Epidermal melanocyte (primary cell): ENCODE results near the gene TM9SF1.
"Not testable (repeated sequence)": the region's sequence is repeated elsewhere in the genome, so short reads cannot be mapped to it uniquely, and the experiment has no call there.

ENCODE experiments used
- DNase-seq: peaks from one replicate; pipeline ENCODE4 v3.0.0; 2011; ENCODE audit warnings: low spot score; ENCODE audit not compliant: insufficient read length

TM9SF1 gene

DNA sequence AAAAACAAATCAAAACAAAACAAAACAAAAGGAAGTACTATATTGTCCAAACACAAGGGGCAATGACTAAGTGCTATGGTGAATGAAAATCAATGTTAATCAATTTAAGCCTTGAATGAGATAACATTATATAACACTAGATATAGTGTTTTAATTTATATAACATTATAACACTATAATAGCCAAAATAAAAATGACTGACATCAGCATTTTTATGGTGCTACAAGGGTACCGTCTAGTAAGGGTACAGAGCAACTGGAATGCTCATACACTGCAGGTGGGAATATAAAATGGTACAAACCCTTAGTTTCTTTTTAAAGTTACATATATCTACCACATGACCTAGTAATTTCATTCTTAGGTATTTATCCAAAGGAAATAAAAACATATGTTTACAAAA is 31.2 kb upstream of the TM9SF1 start:
- no peak for DNase-seq

DNA sequence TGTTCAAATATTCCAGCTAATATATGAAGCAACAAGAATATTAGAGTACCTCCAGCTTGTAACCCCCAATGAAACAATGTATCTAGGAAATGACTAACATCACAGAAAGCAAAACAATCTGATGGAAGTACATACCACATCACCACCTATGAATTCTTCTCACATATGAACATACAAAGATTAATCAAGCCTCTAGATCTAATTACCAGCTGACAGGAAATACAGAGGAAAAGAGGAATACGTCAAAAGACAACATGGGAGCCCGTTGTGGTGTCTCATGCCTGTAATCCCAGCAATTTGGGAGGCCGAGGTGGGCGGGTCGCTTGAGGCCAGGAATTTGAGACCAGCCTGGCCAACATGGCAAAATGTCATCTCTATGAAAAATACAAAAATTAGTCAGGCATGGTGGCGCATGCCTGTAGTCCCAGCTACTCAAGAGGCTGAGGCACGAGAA is 29.4 kb upstream of the TM9SF1 start:
- no peak for DNase-seq

DNA sequence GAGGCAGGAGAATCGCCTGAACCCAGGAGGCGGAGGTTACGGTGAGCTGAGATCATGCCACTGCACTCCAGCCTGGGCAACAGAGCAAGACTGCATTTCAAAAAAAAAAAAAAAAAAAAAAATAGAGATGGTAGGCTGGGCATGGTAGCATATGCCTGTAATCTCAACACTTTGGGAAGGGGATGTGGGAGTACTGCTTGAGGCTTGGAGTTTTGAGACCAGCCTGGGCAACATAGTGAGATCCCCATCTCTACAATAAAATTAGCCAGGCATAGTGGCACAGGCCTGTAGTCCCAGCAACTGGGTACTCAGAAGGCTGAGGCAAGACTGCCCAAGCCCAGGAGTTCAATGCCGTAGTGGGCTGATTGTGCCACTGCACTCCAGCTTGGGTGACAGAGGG is 27.7 kb upstream of the TM9SF1 start:
- DNase-seq: not testable (repeated sequence)

DNA sequence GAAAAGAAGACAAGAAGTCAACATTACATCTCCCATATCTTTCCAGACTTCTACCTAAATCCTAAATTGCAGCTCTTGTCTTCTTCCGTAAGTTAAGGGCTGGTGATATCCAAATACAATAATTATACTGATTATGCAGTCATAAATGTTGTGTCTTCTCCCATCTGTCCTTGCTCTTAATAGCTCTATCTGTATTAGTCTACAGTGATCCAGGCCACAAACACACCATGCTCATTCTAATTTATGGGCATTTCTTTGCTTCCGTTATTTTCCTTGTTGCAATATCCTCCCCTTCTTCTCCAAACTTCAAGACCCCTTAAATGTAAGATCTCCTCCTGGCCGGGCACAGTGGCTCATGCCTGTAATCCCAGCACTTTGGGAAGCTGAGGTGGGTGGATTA is 24.3 kb upstream of the TM9SF1 start:
- DNase-seq: no peak

DNA sequence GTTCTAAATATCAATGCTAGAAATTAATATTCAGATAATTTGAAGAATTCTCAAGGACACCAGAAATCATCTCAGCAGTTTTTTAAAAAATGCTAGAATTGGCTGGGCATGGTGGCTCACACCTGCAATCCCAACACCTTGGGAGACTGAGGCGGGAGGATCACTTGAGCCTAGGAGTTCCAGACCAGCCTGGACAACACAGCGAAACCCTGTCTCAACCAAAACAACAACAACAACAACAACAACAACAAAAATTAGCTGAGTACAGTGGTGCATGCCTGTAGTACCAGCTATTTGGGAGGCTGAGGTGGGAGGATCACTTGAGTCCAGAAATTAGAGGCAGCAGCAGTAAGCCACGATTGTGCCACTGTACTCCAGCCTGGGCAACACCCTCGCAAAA is 23.8 kb upstream of the TM9SF1 start:
- DNase-seq: no peak

DNA sequence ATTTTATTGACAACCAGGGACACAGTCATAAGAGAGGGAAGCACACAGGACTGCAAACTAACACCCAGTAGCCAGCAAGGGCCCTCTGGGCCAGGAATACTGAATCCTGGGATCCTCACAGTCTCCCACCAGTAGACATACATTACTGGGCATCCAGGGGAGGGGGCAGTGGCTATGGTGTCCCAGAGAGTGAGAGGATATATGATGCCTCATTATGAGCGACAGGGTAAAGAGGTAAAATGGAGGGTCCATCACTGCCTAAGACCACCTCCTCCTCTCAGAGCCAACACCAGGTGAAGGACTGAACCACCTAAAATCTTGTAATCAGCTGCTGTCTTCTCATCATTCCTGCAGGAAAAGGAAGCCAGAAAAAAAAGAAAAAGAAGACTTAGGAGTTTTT is 21.6 kb upstream of the TM9SF1 start:
- DNase-seq: not testable (repeated sequence)

DNA sequence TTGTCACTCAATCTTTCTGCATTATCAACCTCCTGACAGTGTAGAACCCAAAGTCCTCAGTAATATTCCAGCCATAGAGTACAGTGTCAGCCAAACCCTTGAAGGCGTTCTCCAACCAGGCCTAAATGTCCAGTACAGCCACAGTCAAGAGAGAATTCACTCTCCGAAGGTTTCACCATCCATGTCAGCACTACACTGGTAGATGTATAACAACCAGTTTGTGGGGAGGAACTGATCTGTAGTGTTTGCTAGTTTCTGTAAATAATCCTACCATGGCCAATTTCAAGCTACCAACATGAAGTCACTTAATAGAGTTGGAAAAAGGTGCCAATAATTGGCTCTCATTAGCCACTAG is 21.1 kb upstream of the TM9SF1 start:
- no peak for DNase-seq

DNA sequence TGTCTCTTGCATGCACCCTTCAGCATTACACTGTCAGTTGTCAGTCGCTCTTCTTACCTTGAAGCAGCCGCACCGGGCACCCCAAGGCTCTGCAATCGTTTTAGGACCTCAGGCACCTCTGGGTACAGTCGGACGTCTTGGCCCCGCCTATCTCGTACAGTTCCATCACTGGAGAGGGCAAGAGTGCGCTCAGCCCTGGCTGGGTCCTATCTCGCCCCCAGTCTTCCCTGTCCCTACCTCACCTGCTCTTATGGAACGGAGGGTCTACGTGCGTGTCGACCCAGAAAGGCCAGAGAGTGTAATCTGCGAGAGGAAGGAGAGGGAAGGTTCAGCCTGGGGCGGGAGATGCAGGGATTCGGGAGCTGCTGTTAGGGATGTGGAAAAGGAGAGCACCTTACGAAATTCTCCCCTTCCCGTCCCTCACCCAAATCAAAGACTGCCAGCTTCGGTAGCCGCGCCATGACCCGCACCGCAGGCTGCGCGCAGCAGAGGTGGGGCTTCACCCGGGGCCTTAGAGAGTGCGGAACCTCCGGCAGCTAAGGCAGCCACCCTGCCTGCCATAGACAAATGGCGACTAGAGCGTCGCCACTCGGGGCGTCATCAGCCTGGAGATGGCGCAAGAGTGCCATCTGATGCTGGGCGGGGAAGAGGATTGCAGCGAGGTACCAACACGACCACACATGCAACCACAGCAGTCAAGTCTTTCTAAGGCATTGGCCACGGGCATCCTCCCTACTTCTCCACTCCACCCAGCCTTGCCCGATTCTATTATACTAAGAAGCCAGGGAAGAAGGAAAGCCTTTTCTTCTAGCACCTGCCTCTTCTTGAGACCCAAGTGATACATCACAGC is 20.5 kb upstream of the TM9SF1 start, which contains the start of gene MDP1:
Gene MDP1 (minus strand): TSS at position 572 of the 850 bp plus-strand sequence. CDS start 111 bp downstream, at position 461.
- DNase-seq: peak; percentile 82

DNA sequence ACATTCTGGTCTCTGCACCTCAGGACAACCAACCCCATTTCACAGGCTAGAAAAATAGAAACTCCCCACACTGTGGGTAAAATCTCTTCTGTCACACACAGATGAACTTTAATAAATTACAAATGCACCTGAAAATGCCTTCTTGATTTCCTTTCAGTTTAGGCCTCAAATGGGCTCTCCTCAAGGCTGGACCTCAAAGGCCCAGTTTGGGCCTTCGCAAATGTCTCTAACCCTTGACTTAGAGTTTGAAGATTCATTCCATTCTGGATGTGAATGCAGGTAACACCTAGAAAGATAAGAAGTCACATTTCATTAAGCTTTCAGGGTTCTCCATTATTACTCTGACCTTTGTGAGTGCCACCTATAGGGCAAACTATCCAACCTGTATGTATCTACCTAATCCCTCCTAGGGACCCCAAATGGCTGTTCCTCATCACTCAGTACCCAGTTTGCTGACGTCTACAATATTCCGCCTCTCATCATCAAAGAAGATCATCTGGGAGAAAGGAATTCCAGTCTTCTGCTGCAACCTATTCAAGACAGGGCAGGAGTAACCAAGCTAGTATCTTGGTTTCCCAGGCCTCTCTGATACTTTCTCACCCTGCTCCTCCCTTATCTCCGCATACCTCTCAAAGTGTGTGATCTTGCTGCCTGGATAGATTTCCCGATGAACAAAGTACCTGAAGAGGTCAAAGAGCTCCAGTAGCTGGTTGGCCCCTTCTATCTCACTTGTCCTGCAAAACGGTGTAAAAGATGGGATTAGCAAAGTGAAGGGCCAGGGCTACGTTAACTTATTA is 18.8 kb upstream of the TM9SF1 start:
- no peak for DNase-seq

DNA sequence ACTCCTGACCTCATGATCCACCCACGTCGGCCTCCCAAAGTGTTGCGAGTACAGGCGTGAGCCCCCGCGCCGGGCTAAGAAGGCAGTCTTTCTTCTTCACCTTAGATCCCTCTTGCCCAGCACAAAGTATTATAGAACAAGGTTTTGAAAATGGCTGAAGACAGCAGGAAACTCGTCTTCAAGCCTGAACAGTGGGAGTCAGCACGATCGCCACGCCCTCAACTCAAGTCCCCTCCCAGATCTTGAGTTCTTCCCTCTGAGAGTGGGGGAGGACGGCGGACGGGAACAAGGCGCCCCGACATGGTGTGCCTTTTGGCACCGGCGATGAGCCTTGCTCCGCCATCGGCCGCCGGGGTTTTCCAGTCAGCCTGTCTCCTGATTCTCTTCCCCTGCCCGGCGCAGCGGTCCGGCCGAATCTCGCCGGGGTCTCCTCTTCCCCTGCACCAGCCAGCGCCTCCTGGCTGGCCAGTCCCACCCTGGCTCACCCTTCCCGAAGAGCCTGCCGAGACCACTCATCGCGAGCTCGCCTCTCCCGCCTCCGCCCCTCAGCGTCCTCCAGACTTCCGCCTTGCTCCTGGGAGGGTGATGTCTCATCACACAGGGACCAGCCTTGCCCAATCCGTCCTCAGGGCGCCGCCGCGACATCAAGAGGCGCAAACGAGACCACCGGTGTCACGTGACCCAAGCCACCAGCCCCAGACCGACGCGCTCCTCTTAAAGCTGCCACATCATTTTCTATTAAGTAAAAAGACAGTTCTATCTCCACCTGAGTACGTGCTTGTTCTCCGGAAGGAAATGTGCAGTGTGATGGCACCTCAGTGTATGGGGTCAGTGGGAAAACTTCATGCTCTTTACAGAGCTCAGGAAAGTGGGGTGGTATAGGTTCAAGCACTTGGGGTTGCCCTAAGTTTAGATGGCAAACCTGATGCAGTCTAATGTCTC is 18.0 kb upstream of the TM9SF1 start, which contains the start of gene CHMP4A:
Gene CHMP4A (minus strand): TSS at position 565 of the 942 bp plus-strand sequence. CDS start 49 bp downstream, at position 516.
- peak; percentile 95 for DNase-seq

DNA sequence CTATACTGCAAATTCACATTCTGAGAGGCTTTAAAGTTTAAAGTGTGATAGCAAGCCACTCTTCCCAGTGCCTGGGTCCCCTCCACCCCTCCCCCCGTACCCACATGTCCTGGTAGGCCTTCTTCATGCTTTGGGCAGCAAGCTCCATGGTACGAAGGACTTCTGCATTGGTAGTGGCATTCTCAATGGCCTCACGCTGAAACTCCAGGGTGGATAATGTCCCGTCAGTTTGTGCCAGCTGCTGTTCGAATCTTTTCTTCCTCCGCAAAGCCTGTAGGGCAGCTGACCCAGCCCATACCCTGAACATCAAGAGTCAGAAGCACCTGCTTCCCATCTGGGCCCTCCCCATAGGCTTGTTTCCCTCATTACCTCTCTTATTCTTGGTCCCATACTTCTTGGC is 16.1 kb upstream of the TM9SF1 start:
- DNase-seq: no peak

DNA sequence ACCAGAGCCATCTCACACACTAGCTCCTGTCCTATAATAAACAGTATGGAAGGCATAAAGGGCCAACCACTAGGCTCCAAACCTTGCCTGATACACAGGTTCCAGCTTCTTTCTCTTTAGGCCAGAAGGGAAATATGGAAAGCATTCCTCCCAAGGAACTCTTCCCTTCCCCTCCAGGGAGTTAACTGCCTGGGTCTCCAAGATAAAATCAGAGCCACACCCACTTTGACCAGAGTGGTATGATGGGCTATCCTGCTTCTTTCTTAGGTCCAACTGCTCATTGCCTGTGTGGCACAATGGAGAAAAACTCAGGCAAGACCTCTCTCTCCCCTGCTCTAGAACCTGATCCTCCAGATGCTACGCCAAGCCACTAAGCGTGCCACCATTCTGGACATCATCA is 12.4 kb upstream of the TM9SF1 start:
- DNase-seq: no peak

DNA sequence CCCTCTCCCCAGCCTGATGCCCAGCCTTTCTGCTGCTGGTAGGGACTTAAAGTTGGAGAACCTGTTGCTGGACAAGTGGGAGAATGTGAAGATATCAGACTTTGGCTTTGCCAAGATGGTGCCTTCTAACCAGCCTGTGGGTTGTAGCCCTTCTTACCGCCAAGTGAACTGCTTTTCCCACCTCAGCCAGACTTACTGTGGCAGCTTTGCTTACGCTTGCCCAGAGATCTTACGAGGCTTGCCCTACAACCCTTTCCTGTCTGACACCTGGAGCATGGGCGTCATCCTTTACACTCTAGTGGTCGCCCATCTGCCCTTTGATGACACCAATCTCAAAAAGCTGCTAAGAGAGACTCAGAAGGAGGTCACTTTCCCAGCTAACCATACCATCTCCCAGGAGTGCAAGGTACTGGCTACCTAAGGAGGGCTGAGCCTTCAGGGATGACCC is 11.9 kb upstream of the TM9SF1 start:
- DNase-seq: no peak

DNA sequence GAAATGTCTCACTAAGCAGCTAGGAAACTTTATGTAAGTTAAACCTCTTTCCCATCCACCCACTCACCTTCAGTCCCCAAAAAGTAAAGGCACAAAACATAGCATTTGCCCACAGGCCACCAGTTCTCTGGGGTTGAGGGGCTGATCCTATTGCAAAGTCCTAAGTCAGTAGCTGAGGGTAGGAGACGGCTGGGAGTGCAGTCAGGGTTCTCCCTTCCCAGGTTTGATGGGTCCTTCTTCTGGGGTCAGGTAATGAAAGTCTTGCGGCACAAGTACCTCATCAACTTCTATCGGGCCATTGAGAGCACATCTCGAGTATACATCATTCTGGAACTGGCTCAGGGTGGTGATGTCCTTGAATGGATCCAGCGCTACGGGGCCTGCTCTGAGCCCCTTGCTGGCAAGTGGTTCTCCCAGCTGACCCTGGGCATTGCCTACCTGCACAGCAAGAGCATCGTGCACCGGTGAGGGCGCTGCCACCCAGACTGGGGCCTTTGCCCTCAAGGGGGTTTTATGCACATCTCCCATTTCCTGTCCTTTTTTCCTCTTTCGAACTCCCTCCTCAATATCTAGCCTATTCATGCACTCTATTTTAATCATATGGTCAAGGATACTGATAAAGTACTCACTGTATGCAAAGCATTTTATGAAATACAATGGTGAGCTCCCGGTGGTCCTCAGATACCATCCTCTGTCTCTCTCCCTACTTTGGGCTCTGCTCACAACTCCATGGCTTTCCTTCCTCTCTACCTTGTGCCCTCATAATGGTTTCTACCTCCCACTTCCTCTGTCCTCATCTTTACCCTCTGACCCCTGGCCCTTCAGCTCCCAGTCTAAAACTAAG is 11.2 kb upstream of the TM9SF1 start:
- no peak for DNase-seq

DNA sequence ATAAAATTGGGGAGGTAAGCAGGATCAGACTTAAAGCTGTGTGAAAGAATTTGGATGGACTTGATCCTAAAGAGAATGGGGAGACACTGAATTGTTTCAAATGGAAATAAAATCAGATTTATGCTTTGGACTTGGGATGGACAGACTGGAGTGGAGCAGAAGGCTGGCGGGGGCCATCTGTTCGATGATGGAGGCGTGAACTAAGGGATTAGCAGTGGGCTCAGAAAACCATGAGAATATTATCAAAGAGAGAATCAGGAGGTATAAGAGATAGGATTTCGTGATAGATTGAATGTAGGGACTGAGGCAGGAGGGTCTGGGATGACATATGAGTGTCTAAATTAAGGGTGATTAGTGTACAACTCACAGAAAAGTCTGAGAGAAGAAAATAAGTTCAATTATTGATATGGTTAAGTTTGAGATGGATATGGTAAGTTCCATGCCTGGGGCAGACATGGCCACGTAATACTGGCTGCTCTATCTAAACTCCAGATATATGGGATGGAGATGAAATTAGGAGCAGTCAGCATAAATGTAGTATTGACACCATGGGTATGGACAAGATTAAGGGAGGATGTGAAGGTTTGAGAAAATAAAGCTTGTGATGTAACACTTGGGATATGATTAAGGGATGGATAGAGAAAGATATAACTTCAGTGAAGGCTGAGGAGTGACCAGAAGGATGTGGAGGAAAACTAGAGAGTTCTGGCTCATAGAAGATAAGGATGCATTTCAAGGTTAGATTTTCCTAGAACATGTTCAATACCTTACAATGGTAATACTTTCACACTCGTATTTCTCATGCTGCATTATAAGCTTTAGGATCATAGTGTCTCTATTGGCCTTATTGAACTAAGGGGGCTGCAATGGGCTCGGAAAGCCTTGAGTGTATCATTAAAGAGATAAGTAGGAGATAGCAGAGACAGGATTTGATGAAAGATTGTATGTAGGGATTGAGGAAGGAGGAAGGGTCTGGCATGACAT is 9.2 kb upstream of the TM9SF1 start:
- DNase-seq: no peak

DNA sequence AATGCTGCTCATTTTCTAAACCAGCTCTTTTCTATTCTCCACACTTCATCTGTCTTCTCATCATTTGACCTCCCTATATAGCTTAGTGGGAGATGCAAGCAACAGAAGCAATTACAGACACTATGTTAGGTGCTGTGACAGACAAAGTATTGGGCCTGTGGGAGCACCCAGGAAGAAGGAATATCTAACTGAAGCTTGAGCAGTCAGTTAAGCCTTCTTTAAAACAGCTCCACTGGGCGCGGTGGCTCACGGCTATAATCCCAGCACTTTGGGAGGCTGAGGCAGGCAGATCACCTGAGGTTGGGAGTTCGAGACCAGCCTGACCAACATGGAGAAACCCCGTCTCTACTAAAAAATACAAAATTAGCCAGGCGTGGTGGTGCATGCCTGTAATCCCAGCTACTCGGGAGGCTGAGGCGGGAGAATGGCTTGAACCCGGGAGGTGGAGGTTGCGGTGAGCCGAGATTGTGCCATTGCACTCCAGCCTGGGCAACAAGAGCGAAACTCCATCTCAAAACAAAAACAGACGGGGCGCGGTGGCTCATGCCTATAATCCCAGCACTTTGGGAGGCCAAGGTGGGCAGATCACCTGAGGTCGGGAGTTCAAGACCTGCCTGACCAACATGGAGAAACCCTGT is 8.1 kb upstream of the TM9SF1 start:
- DNase-seq: not testable (repeated sequence)

DNA sequence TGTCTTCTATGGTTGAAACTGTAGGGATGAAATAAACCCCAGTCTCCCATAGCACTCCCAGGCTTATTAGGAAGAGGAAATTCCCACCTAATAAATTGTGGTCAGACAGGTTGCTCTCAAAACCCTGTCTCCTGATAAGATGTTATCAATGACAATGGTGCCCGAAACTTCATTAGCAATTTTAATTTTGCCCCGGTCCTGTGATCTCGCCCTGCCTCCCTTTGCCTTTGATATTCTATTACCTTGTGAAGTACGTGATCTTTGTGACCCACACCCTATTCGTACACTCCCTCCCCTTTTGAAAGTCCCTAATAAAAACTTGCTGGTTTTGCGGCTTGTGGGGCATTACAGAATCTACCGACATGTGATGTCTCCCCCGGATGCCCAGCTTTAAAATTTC is 7.3 kb upstream of the TM9SF1 start:
- DNase-seq: not testable (repeated sequence)

DNA sequence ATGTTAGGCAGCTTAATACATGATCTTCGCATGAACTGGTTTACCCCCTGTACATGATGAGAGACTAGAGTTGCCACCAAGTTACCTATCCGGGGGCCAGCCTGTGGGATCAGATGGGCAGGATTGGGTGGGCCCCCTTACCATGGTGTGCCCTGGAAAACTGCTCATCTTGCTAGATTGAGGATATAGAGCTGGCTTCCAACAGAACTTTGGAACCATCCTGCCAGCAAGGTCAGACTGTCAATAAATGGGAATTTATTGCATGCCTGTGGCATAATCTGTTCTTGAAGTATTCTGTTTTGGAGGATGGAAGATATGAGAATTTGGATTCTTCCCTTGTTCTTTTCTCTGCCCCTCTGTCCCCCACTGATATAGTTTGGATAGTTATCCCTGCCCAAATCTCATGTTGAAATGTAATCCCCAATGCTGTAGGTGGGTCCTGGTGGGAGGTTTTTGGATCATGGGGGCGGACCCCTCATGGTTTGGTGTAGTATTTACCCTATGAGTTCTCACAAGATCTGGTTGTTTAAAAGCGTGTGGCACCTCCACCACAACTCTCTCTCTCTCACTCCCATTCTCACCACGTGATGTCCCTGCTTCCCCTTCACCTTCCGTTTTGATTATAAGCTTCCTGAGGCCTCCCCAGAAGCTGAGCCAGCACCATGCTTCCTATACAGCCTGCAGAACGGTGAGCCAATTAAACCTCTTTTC is 3.7 kb upstream of the TM9SF1 start:
- no peak for DNase-seq
